DMS114 treated with DMSO at 0.1 percent for 48 hours (cell line): ENCODE results near the gene ZCCHC9.
"Not testable (repeated sequence)": the region's sequence is repeated elsewhere in the genome, so short reads cannot be mapped to it uniquely, and the experiment has no call there.

Experiments used
- DNase-seq: peaks from one replicate; lab custom pipeline; 2025; ENCODE audit not compliant: unreplicated experiment; lab: John Stamatoyannopoulos, UW

Gene ZCCHC9

DNA sequence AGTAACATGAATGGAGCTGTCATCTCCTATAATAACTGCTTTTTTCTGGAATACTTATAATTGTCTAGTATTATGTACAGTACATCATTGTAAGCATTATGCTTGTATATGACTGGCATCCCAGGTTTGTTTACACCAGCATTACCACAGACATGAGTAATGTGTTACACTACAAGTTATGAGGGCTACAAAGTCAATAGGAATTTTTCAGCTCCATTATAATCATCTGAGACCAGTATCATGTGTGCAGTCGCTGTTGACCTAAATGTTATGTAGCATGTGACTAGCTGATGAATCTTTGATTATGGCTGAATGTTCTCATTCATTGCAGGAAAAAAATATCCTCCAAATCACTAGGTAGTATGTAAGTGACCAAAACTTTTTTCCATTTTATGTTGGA is 2.2 kb downstream of the ZCCHC9 start:
- no peak for DNase-seq

DNA sequence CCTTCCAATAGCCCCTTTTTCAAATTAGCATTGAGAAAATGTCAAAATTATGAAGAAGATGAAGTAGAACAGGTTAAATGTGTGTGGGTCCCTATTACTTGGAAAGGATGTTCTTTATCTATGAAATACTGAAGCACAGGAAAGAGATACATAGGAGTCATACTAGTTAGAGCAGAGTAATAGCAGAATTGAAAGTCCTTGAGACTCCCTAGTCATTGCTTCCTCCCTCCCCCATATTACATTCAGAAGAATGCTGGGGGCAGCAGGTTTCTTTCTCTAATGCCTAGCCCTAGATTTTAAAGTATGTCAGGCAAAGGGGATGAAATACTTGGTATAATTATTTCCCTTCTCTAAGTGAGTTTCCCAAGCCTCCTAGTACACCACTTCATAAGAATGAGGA is 4.4 kb downstream of the ZCCHC9 start:
- DNase-seq, result no peak

- no peak for DNase-seq
These were observed 7.4 kb downstream of the ZCCHC9 start for GRCh38 chr5:81308836-81309235.

GRCh38 chr5:81310402-81311063 is 9.1 kb downstream of the ZCCHC9 start:
- DNase-seq, result no peak

DNA sequence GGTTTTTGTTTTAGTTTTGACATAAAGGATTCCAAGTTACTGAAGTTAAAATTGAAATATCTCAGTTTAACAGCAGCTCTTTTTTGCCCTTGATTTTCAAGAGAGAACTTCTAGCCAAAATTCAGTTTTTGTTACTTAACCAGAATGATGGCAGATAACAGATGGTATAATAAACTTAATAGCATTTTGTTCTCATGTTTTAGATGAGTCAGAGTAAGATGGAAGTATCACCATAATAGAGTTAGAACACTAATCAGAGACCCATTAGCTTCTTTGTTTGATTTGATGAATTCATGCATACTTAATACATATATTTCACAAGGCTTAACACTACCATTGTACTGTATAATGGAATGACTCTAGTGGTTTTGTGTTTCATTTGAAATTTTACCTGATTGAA is 11.9 kb downstream of the ZCCHC9 start:
- no peak for DNase-seq

DNA sequence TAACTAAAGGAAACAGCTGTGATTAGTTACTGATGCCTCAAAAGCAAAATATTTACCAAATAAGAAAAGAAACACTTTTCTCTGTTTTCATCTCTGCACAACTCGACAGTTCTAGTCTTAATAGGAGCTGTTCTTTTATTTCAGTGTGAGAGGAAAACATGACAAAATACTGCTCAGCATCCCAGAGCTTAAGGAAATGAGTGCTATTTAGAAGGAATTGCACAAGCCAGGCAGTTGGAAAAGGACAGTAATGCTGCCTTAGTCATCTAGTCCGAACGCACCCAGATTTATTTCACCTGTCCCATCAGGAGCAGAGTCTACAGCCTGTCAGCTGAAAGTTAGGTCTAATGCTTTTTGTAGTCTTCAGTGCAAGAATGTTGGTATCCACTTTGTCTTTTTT is 12.3 kb downstream of the ZCCHC9 start:
- no peak for DNase-seq

DNA sequence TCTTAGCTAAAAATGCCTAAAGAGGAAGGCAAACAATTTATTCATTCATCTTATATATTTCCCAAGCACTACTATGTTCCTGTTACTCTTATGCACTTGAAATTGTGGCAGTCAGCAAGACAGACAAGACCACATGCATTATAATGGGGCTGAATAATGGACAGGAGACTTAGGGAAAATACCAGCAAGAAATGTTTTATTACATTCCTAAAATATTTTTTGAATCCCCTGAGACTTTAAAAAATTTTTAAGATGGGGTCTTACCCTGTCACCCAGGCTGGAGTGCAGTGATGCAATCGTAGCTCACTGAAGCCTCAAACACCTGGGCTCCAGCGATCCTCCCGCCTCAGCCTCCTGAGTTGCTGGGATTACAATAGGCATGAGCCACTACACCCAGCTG is 13.2 kb downstream of the ZCCHC9 start:
- DNase-seq, result no peak

- no peak for DNase-seq
These were observed 13.9 kb downstream of the ZCCHC9 start for GRCh38 chr5:81315336-81315735.

GRCh38 chr5:81315830-81316229 is 14.4 kb downstream of the ZCCHC9 start:
- no peak for DNase-seq

DNA sequence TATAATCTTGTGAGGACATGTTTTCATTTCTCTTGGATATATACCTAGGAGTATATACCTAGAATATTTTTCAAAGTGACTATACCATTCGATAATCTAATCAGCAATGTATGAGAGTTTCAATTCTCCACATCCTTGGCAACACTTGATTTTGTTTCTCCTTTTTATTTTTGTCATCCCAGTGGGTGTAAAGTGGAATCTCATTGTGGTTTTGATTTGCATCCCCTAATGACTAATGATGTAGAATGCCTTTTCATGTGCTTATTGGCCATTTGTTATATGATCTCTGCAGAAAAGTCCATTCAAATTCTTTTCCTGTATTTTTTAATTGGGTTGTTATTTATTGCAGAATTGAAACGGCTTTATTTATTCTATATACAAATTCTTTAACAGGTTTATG is 15.2 kb downstream of the ZCCHC9 start:
- no peak for DNase-seq

- DNase-seq, result no peak
These were observed 16.1 kb downstream of the ZCCHC9 start for GRCh38 chr5:81317536-81317935.

GRCh38 chr5:81326554-81326953 is 25.2 kb downstream of the ZCCHC9 start:
- DNase-seq, result no peak

GRCh38 chr5:81334304-81335061 is 33.1 kb downstream of the ZCCHC9 start:
- no peak for DNase-seq

GRCh38 chr5:81335946-81336345 is 34.6 kb downstream of the ZCCHC9 start:
- no peak for DNase-seq

DNA sequence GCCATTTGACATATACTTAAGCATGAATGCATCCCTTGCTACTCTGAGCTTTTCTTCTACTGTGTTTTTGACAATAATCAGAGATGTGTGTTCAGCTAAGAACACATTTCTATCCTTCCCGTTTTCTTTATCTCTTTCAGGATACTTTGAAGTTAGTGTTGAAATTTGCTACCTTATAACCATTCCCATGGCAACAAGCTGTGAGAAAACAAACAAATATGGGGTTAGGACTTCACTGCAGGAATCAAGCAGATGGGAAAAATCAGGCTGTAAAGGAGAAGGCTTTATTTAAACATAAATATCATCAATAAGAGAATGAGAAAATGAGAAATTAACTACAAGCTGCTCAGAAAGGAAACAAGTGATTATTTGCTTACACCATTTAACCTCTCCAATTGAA is 35.2 kb downstream of the ZCCHC9 start:
- no peak for DNase-seq

DNA sequence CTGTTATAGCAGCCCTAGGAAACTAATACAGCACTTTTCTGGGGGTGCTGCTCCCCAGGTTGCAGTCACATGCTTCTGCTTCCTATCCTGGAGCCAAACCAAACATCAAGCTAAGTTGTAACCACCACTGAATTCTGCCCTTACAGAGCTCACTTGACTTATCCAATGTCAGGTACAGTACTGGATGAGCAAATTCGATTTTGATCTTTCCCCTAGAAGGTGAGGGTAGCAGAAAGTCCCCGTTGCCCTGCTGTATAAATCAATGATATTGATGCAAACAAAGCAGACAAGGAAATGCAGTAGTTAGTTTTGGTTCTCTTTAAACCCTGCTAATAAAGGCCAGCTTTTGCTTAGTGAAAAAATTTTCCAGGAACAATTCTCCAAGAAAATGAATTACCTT is 36.4 kb downstream of the ZCCHC9 start:
- no peak for DNase-seq

GRCh38 chr5:81338213-81338612 is 36.8 kb downstream of the ZCCHC9 start:
- not testable (repeated sequence) for DNase-seq

- DNase-seq, result no peak
These were observed 43.3 kb downstream of the ZCCHC9 start for GRCh38 chr5:81344736-81345135.

- DNase-seq, result no peak
These were observed 44.1 kb downstream of the ZCCHC9 start for GRCh38 chr5:81345411-81346003.

GRCh38 chr5:81349161-81349560 is 47.8 kb downstream of the ZCCHC9 start:
- DNase-seq, result no peak

DNA sequence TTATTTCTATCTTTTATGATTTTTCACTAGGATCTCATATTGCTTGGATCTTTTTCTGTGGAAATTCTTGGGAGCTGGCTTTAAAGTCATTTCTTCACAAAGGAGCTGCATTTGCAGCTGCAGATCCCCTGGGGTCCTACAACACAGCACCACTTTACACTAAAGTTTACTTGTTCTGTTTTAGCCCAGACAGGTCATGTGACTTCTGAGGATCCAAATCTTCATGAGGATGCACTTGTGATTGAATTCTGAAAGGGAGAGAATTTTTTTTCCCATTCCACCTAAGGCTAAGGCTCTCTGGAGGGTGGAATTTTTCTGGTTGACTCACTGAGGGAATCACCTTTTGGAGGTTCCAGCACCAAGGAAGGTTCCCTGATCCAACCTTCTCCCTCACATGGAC is 49.1 kb downstream of the ZCCHC9 start:
- no peak for DNase-seq

DNA sequence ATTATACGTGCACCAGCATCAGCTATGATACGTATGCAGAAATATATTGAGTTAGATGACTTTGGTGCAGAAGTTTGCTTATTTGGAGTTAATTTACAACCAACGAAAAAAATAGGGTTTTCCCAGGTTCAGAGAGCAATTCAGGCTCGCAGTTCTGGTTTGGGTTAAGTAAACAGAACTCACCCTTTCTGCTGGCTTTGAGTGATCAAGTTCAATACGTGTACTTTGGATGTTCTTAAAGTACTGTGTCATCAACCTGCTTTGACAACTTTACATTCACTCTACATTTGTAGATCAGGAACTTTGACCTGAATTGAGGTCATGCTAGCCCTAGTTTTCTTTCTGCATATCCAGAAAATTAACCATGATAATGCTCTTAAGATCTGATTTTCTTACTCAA is 51.8 kb downstream of the ZCCHC9 start:
- DNase-seq, result no peak
